RWPE2 (cell line): Measurements from ENCODE around the gene PCDHGA1.

Experiments
- ATAC-seq: fragments of 200-7000 bp; cut with Tn5 transposase; 3 replicates; pipeline ENCODE4 v1.9.1; 2021; ENCODE audit warnings: low read depth
- DNase-seq: peaks from one replicate; pipeline ENCODE4 v3.0.0-alpha.2; 2020; ENCODE audit warnings: low spot score
- H3K27ac ChIP-seq: fragments of 450-650 bp; 2 replicates; pipeline ENCODE4 v1.5.1; 2017; ENCODE audit warnings: mild to moderate bottlenecking; ENCODE audit not compliant: poor library complexity, severe bottlenecking
- H3K27me3 ChIP-seq: fragments of 250-450 bp; sonication (Bioruptor Pico); 2 replicates; pipeline ENCODE4 v1.5.1; 2021; ENCODE audit warnings: mild to moderate bottlenecking, moderate library complexity; ENCODE audit not compliant: insufficient read depth, poor library complexity, severe bottlenecking
- H3K36me3 ChIP-seq: fragments of 250-450 bp; sonication (Bioruptor Pico); 2 replicates; pipeline ENCODE4 v1.5.1; 2020; ENCODE audit warnings: low read depth, mild to moderate bottlenecking, moderate library complexity
- H3K4me1 ChIP-seq: fragments of 250-450 bp; sonication (Bioruptor Pico); 2 replicates; pipeline ENCODE4 v1.5.1; 2021; ENCODE audit warnings: mild to moderate bottlenecking, moderate library complexity; ENCODE audit not compliant: insufficient read depth, poor library complexity, severe bottlenecking
- H3K4me3 ChIP-seq: fragments of 250-450 bp; sonication (Bioruptor Pico); 2 replicates; pipeline ENCODE4 v1.5.1; 2021; ENCODE audit warnings: mild to moderate bottlenecking, moderate library complexity; ENCODE audit not compliant: severe bottlenecking
- H3K9me3 ChIP-seq: fragments of 250-450 bp; sonication (Bioruptor Pico); 2 replicates; pipeline ENCODE4 v1.5.1; 2021; ENCODE audit warnings: mild to moderate bottlenecking, moderate library complexity; ENCODE audit not compliant: severe bottlenecking
- TF ChIP-seq, protein P1 (sequence below): fragments of 450-650 bp; IDR thresholded peaks from one replicate; pipeline ENCODE4 v1.5.1; 2017; ENCODE audit warnings: mild to moderate bottlenecking, moderate library complexity; ENCODE audit not compliant: poor library complexity, severe bottlenecking

The PCDHGA1 gene

GRCh38 chr5:141543053-141543452 lies 212.7 kb downstream of the PCDHGA1 start:
- H3K27me3 ChIP-seq = no peaks in the 10 kb centered on the region
- H3K9me3 ChIP-seq = peaks cover 12% of the 10 kb centered on the region
- no peak overlapping the region for H3K27ac ChIP-seq
- H3K36me3 ChIP-seq = peaks cover 81% of the 10 kb centered on the region
- ATAC-seq = no peak
- H3K4me3 ChIP-seq = no peak overlapping the region
- DNase-seq = no peak
- TF ChIP-seq, protein P1, sequence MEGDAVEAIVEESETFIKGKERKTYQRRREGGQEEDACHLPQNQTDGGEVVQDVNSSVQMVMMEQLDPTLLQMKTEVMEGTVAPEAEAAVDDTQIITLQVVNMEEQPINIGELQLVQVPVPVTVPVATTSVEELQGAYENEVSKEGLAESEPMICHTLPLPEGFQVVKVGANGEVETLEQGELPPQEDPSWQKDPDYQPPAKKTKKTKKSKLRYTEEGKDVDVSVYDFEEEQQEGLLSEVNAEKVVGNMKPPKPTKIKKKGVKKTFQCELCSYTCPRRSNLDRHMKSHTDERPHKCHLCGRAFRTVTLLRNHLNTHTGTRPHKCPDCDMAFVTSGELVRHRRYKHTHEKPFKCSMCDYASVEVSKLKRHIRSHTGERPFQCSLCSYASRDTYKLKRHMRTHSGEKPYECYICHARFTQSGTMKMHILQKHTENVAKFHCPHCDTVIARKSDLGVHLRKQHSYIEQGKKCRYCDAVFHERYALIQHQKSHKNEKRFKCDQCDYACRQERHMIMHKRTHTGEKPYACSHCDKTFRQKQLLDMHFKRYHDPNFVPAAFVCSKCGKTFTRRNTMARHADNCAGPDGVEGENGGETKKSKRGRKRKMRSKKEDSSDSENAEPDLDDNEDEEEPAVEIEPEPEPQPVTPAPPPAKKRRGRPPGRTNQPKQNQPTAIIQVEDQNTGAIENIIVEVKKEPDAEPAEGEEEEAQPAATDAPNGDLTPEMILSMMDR = no peak
- no peaks in the 10 kb centered on the region for H3K4me1 ChIP-seq

DNA sequence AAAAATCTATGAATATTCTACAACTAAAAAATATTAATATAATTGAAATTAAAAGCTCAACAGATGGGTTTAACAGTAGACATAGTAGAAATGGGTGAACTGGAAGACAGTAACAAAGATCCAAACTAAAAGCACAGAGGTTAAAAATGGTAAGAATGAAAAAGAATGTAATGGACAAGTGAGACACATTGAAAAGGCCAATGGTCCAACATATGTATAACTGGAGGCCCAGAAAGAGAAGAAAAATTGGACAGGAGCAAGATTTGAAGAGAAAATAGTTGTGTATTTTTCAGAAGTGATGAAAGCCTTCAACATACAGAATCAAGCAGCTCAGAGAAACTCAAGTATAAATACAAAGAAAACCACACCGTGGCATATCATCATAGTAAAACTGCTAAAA lies 217.2 kb downstream of the PCDHGA1 start:
- no peak for DNase-seq
- H3K36me3 ChIP-seq = peaks cover 93% of the 10 kb centered on the region

GRCh38 chr5:141547921-141548320 lies 217.6 kb downstream of the PCDHGA1 start:
- DNase-seq (no peak), ATAC-seq (no peak)
- Histone ChIP-seq H3K9me3 (peaks cover 14% of the 10 kb centered on the region), H3K4me1 (no peaks in the 10 kb centered on the region), H3K36me3 (peaks cover 93% of the 10 kb centered on the region), H3K27me3 (no peaks in the 10 kb centered on the region), H3K4me3 (no peak overlapping the region), H3K27ac (no peak overlapping the region)
- TF ChIP-seq, protein P1 = no peak

More for the DNA sequence above, 217.2 kb downstream of the PCDHGA1 start:
- Histone ChIP-seq H3K27ac (no peak overlapping the region), H3K9me3 (peaks cover 14% of the 10 kb centered on the region), H3K4me3 (no peak overlapping the region), H3K27me3 (no peaks in the 10 kb centered on the region), H3K4me1 (no peaks in the 10 kb centered on the region)
- no peak for ATAC-seq
- TF ChIP-seq, protein P1 = no peak

- H3K27ac ChIP-seq = peak overlapping the region; percentile 86
- TF ChIP-seq, protein P1 = peak; percentile 98
- peak; percentile 95 for DNase-seq
- H3K9me3 ChIP-seq = no peaks in the 10 kb centered on the region
- H3K36me3 ChIP-seq = peaks cover 67% of the 10 kb centered on the region
- H3K4me1 ChIP-seq = peaks cover 36% of the 10 kb centered on the region
- peak; percentile 94 for ATAC-seq
- no peaks in the 10 kb centered on the region for H3K27me3 ChIP-seq
- H3K4me3 ChIP-seq = no peak overlapping the region
Observed at GRCh38 chr5:141557681-141558136, 227.4 kb downstream of the PCDHGA1 start.

- Histone ChIP-seq H3K4me1 (peaks cover 36% of the 10 kb centered on the region), H3K36me3 (peaks cover 69% of the 10 kb centered on the region), H3K27ac (peak overlapping the region; percentile 86), H3K27me3 (no peaks in the 10 kb centered on the region), H3K9me3 (no peaks in the 10 kb centered on the region), H3K4me3 (no peak overlapping the region)
- DNase-seq = no peak
- no peak for ATAC-seq
- TF ChIP-seq, protein P1 = peak; percentile 89
Observed at GRCh38 chr5:141558150-141558549, 227.8 kb downstream of the PCDHGA1 start.
